Stimulated activated CD8-positive, alpha-beta memory T cell treated with anti-CD3 and anti-CD28 coated beads, Interleukin-12 subunit alpha, Interleukin-12 subunit beta, amount 100 ng/mL, for 4 hours (primary cell): ENCODE measurements around the gene PLXDC2.
"Not testable (repeated sequence)": the region's sequence is repeated elsewhere in the genome, so short reads cannot be mapped to it uniquely, and the experiment has no call there.

ENCODE experiments used
- DNase-seq: peaks from one replicate; pipeline ENCODE4 v3.0.0-alpha.2; 2020; ENCODE audit warnings: low read depth

PLXDC2 gene

GRCh38 chr10:19816411-19817230 lies at the start of gene PLXDC2:
TSS of gene PLXDC2 (plus strand) at chr10:19816432.
- no peak for DNase-seq

GRCh38 chr10:19767876-19768275 lies 48.4 kb upstream of the PLXDC2 start:
- no peak for DNase-seq

- DNase-seq, result not testable (repeated sequence)
These were observed 46.4 kb upstream of the PLXDC2 start for GRCh38 chr10:19769826-19770225.

GRCh38 chr10:19772972-19773371 lies 43.3 kb upstream of the PLXDC2 start:
- no peak for DNase-seq

GRCh38 chr10:19775296-19775695 lies 40.9 kb upstream of the PLXDC2 start:
- DNase-seq, result no peak

GRCh38 chr10:19777806-19778205 lies 38.4 kb upstream of the PLXDC2 start:
- DNase-seq, result no peak

GRCh38 chr10:19778996-19779395 lies 37.2 kb upstream of the PLXDC2 start:
- no peak for DNase-seq

- no peak for DNase-seq
These were observed 33.7 kb upstream of the PLXDC2 start for GRCh38 chr10:19782430-19783089.

GRCh38 chr10:19783721-19784120 lies 32.5 kb upstream of the PLXDC2 start:
- no peak for DNase-seq

GRCh38 chr10:19785366-19785765 lies 30.9 kb upstream of the PLXDC2 start:
- no peak for DNase-seq

GRCh38 chr10:19788075-19788686 lies 28.1 kb upstream of the PLXDC2 start:
- DNase-seq, result no peak

GRCh38 chr10:19788902-19789301 lies 27.3 kb upstream of the PLXDC2 start:
- DNase-seq, result no peak

GRCh38 chr10:19789607-19790006 lies 26.6 kb upstream of the PLXDC2 start:
- no peak for DNase-seq

GRCh38 chr10:19791032-19791431 lies 25.2 kb upstream of the PLXDC2 start:
- DNase-seq, result no peak

- DNase-seq, result no peak
These were observed 20.5 kb upstream of the PLXDC2 start for GRCh38 chr10:19795684-19796083.

- DNase-seq, result no peak
These were observed 16.1 kb upstream of the PLXDC2 start for GRCh38 chr10:19800161-19800560.

- no peak for DNase-seq
These were observed 14.9 kb upstream of the PLXDC2 start for GRCh38 chr10:19801369-19801768.

GRCh38 chr10:19803676-19804075 lies 12.6 kb upstream of the PLXDC2 start:
- no peak for DNase-seq

- DNase-seq, result no peak
These were observed 6.8 kb upstream of the PLXDC2 start for GRCh38 chr10:19809481-19809880.

- DNase-seq, result no peak
These were observed 4.7 kb upstream of the PLXDC2 start for GRCh38 chr10:19811540-19811939.

GRCh38 chr10:19812976-19813375 lies 3.3 kb upstream of the PLXDC2 start:
- DNase-seq, result no peak

- no peak for DNase-seq
These were observed 1.0 kb upstream of the PLXDC2 start for GRCh38 chr10:19815036-19815730.
